Measurements from ENCODE around the gene TUBB6. TPM values are rescaled to one million over a fixed set of nuclear protein-coding genes. Genes with fewer than 3 reads are reported as not detected.

The TUBB6 gene
- total RNA-seq, 1 donor from 2014 or later, result 301 TPM

- no peak for TF ChIP-seq CTCF (IDR thresholded peaks at IDR 0.05; ENCODE audit: unreplicated experiment)
- H3K9me3 Mint-ChIP-seq (ENCODE audit: unreplicated experiment), result no peaks in the 10 kb centered on the region
- no peak for DNase-seq (ENCODE audit: low spot score)
- H3K36me3 Mint-ChIP-seq (ENCODE audit: low read depth, unreplicated experiment), result no peaks in the 10 kb centered on the region
- H3K4me3 Mint-ChIP-seq (ENCODE audit: unreplicated experiment), result no peak overlapping the region
- H3K4me1 Mint-ChIP-seq (ENCODE audit: unreplicated experiment), result peaks cover 16% of the 10 kb centered on the region
- H3K27ac Mint-ChIP-seq (ENCODE audit: unreplicated experiment), result peak overlapping the region; percentile 52
- peaks cover 4% of the 10 kb centered on the region for H3K27me3 Mint-ChIP-seq (ENCODE audit: unreplicated experiment)
Observed at GRCh38 chr18:12296087-12296403, 12.0 kb upstream of the TUBB6 start.

GRCh38 chr18:12296457-12296856 lies 11.6 kb upstream of the TUBB6 start:
- H3K27ac Mint-ChIP-seq (ENCODE audit: unreplicated experiment), result no peak overlapping the region
- DNase-seq (ENCODE audit: low spot score), result no peak
- no peaks in the 10 kb centered on the region for H3K9me3 Mint-ChIP-seq (ENCODE audit: unreplicated experiment)
- peaks cover 4% of the 10 kb centered on the region for H3K27me3 Mint-ChIP-seq (ENCODE audit: unreplicated experiment)
- H3K4me1 Mint-ChIP-seq (ENCODE audit: unreplicated experiment), result peaks cover 13% of the 10 kb centered on the region
- no peaks in the 10 kb centered on the region for H3K36me3 Mint-ChIP-seq (ENCODE audit: low read depth, unreplicated experiment)
- TF ChIP-seq CTCF (IDR thresholded peaks at IDR 0.05; ENCODE audit: unreplicated experiment), result no peak
- no peak overlapping the region for H3K4me3 Mint-ChIP-seq (ENCODE audit: unreplicated experiment)

GRCh38 chr18:12299862-12300261 lies 8.2 kb upstream of the TUBB6 start:
- Mint-ChIP-seq H3K27ac (ENCODE audit: unreplicated experiment) (no peak overlapping the region), H3K36me3 (ENCODE audit: low read depth, unreplicated experiment) (no peaks in the 10 kb centered on the region), H3K4me3 (ENCODE audit: unreplicated experiment) (no peak overlapping the region), H3K27me3 (ENCODE audit: unreplicated experiment) (peaks cover 3% of the 10 kb centered on the region), H3K9me3 (ENCODE audit: unreplicated experiment) (no peaks in the 10 kb centered on the region), H3K4me1 (ENCODE audit: unreplicated experiment) (peaks cover 13% of the 10 kb centered on the region)
- no peak for DNase-seq (ENCODE audit: low spot score)
- TF ChIP-seq CTCF (IDR thresholded peaks at IDR 0.05; ENCODE audit: unreplicated experiment), result no peak

GRCh38 chr18:12301263-12302005 lies 6.6 kb upstream of the TUBB6 start:
- peaks cover 13% of the 10 kb centered on the region for H3K4me1 Mint-ChIP-seq (ENCODE audit: unreplicated experiment)
- H3K4me3 Mint-ChIP-seq (ENCODE audit: unreplicated experiment), result no peak overlapping the region
- H3K27me3 Mint-ChIP-seq (ENCODE audit: unreplicated experiment), result peaks cover 8% of the 10 kb centered on the region
- no peaks in the 10 kb centered on the region for H3K9me3 Mint-ChIP-seq (ENCODE audit: unreplicated experiment)
- H3K36me3 Mint-ChIP-seq (ENCODE audit: low read depth, unreplicated experiment), result no peaks in the 10 kb centered on the region
- no peak overlapping the region for H3K27ac Mint-ChIP-seq (ENCODE audit: unreplicated experiment)
- no peak for TF ChIP-seq CTCF (IDR thresholded peaks at IDR 0.05; ENCODE audit: unreplicated experiment)
- DNase-seq (ENCODE audit: low spot score), result no peak

- no peaks in the 10 kb centered on the region for H3K9me3 Mint-ChIP-seq (ENCODE audit: unreplicated experiment)
- DNase-seq (ENCODE audit: low spot score), result no peak
- H3K4me1 Mint-ChIP-seq (ENCODE audit: unreplicated experiment), result peaks cover 22% of the 10 kb centered on the region
- H3K27me3 Mint-ChIP-seq (ENCODE audit: unreplicated experiment), result peaks cover 18% of the 10 kb centered on the region
- H3K4me3 Mint-ChIP-seq (ENCODE audit: unreplicated experiment), result no peak overlapping the region
- peaks cover 4% of the 10 kb centered on the region for H3K36me3 Mint-ChIP-seq (ENCODE audit: low read depth, unreplicated experiment)
- TF ChIP-seq CTCF (IDR thresholded peaks at IDR 0.05; ENCODE audit: unreplicated experiment), result no peak
- H3K27ac Mint-ChIP-seq (ENCODE audit: unreplicated experiment), result no peak overlapping the region
Observed at GRCh38 chr18:12302391-12303147, 5.5 kb upstream of the TUBB6 start.

Data from endothelial cell (in vitro differentiated cells).